ENCODE data around the gene PHACTR2.

- TF ChIP-seq CTCF (conservative IDR thresholded peaks at IDR 0.05) = no peak
- TF ChIP-seq ZFX (IDR thresholded peaks at IDR 0.05) = no peak
Observed at GRCh38 chr6:143642403-143642802, 35.4 kb upstream of the PHACTR2 start.
